WTC11 (cell line): ENCODE data around the gene STK32B. TPM values are rescaled to one million over a fixed set of nuclear protein-coding genes. Genes with fewer than 3 reads are reported as not detected.
"Not testable (repeated sequence)": the region's sequence is repeated elsewhere in the genome, so short reads cannot be mapped to it uniquely, and the experiment has no call there.

Experiments used
- ATAC-seq: fragments of 200-7000 bp; cut with Tn5 transposase; 2 replicates; pipeline ENCODE4 v1.10.0; 2021; ENCODE audit warnings: mild to moderate bottlenecking, moderate library complexity
- CTCF ChIA-PET: fragments of 300-600 bp; sonication (Branson Sonifier 250); formaldehyde crosslinking; loops from one replicate; lab custom pipeline; 2021; ENCODE audit warnings: antibody characterized with exemption; lab: Charles Lee
- POLR2A ChIA-PET: fragments of 350-600 bp; sonication (Branson Sonifier 250); formaldehyde crosslinking; loops from one replicate; lab custom pipeline; 2021; ENCODE audit warnings: antibody characterized with exemption; lab: Charles Lee
- DNase-seq: peaks from one replicate; pipeline ENCODE4 v3.0.0; 2021; ENCODE audit warnings: low spot score
- H3K27ac Mint-ChIP-seq: 2 replicates; pipeline ENCODE4 v1.8.0; 2021; ENCODE audit warnings: mixed read lengths
- H3K27me3 Mint-ChIP-seq: 2 replicates; pipeline ENCODE4 v1.8.0; 2021; ENCODE audit warnings: low read depth, mild to moderate bottlenecking, moderate library complexity, mixed read lengths
- H3K36me3 Mint-ChIP-seq: 2 replicates; pipeline ENCODE4 v1.8.0; 2021; ENCODE audit warnings: mixed read lengths
- H3K4me1 Mint-ChIP-seq: 2 replicates; pipeline ENCODE4 v1.8.0; 2022; ENCODE audit warnings: mixed read lengths
- H3K4me3 Mint-ChIP-seq: 2 replicates; pipeline ENCODE4 v1.8.0; 2021; ENCODE audit warnings: mild to moderate bottlenecking, moderate library complexity, mixed read lengths
- H3K9me3 Mint-ChIP-seq: 2 replicates; pipeline ENCODE4 v1.8.0; 2021; ENCODE audit warnings: mixed read lengths
- CTCF ChIP-seq: fragments of 200-600 bp; IDR thresholded peaks from 2 replicates; pipeline ENCODE4 v1.8.0; 2022; ENCODE audit warnings: antibody characterized with exemption
- FOXJ3 ChIP-seq: sonication (generic); formaldehyde crosslinking; IDR thresholded peaks from 2 replicates; pipeline ENCODE4 v1.9.0; 2021; ENCODE audit warnings: missing genetic modification reagents, mild to moderate bottlenecking, borderline replicate concordance
- MXD4 ChIP-seq: fragments of 250-450 bp; sonication (Bioruptor Pico); IDR thresholded peaks from 2 replicates; pipeline ENCODE4 v1.8.0; 2021; ENCODE audit warnings: mild to moderate bottlenecking, moderate library complexity, borderline replicate concordance
- PRDM15 ChIP-seq: sonication (generic); formaldehyde crosslinking; IDR thresholded peaks from 2 replicates; pipeline ENCODE4 v1.8.0; 2022; ENCODE audit warnings: missing genetic modification reagents
- TEAD1 ChIP-seq: sonication (generic); formaldehyde crosslinking; IDR thresholded peaks from 2 replicates; pipeline ENCODE4 v1.8.0; 2022; ENCODE audit warnings: mild to moderate bottlenecking, missing genetic modification reagents
- ZNF416 ChIP-seq: fragments of 250-450 bp; sonication (Bioruptor Pico); IDR thresholded peaks from 2 replicates; pipeline ENCODE4 v1.9.0; 2021; ENCODE audit warnings: mild to moderate bottlenecking, inconsistent platforms
- total RNA-seq: library from RNA; stranded (reverse); gene quantifications from 3 replicates; pipeline ENCODE4 v1.2.3, GENCODE V29; 2021
- TF ChIP-seq, protein P1 (sequence below): sonication (generic); formaldehyde crosslinking; IDR thresholded peaks from 2 replicates; pipeline ENCODE4 v1.8.1; 2023; ENCODE audit warnings: mild to moderate bottlenecking, moderate library complexity, missing genetic modification reagents
- TF ChIP-seq, protein P2 (sequence below): sonication (generic); formaldehyde crosslinking; IDR thresholded peaks from 2 replicates; pipeline ENCODE4 v1.8.1; 2023; ENCODE audit warnings: mild to moderate bottlenecking, missing genetic modification reagents, borderline replicate concordance
- TF ChIP-seq, protein P3 (sequence below): sonication (generic); formaldehyde crosslinking; IDR thresholded peaks from 2 replicates; pipeline ENCODE4 v1.8.1; 2023; ENCODE audit warnings: mild to moderate bottlenecking, missing genetic modification reagents
- TF ChIP-seq, protein P4 (sequence below): sonication (generic); formaldehyde crosslinking; conservative IDR thresholded peaks from 2 replicates; pipeline ENCODE4 v1.8.1; 2023; ENCODE audit warnings: mild to moderate bottlenecking, low read depth, missing genetic modification reagents, moderate library complexity

STK32B gene
- total RNA-seq, 1 experiment from 2014 or later: 1.9 TPM

GRCh38 chr4:5066101-5066500, 14.8 kb downstream of the STK32B start (continued):
- TF ChIP-seq, protein P1, sequence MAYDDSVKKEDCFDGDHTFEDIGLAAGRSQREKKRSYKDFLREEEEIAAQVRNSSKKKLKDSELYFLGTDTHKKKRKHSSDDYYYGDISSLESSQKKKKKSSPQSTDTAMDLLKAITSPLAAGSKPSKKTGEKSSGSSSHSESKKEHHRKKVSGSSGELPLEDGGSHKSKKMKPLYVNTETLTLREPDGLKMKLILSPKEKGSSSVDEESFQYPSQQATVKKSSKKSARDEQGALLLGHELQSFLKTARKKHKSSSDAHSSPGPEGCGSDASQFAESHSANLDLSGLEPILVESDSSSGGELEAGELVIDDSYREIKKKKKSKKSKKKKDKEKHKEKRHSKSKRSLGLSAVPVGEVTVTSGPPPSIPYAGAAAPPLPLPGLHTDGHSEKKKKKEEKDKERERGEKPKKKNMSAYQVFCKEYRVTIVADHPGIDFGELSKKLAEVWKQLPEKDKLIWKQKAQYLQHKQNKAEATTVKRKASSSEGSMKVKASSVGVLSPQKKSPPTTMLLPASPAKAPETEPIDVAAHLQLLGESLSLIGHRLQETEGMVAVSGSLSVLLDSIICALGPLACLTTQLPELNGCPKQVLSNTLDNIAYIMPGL (CRISPR knock-in tag): no peak
- TF ChIP-seq, protein P2, sequence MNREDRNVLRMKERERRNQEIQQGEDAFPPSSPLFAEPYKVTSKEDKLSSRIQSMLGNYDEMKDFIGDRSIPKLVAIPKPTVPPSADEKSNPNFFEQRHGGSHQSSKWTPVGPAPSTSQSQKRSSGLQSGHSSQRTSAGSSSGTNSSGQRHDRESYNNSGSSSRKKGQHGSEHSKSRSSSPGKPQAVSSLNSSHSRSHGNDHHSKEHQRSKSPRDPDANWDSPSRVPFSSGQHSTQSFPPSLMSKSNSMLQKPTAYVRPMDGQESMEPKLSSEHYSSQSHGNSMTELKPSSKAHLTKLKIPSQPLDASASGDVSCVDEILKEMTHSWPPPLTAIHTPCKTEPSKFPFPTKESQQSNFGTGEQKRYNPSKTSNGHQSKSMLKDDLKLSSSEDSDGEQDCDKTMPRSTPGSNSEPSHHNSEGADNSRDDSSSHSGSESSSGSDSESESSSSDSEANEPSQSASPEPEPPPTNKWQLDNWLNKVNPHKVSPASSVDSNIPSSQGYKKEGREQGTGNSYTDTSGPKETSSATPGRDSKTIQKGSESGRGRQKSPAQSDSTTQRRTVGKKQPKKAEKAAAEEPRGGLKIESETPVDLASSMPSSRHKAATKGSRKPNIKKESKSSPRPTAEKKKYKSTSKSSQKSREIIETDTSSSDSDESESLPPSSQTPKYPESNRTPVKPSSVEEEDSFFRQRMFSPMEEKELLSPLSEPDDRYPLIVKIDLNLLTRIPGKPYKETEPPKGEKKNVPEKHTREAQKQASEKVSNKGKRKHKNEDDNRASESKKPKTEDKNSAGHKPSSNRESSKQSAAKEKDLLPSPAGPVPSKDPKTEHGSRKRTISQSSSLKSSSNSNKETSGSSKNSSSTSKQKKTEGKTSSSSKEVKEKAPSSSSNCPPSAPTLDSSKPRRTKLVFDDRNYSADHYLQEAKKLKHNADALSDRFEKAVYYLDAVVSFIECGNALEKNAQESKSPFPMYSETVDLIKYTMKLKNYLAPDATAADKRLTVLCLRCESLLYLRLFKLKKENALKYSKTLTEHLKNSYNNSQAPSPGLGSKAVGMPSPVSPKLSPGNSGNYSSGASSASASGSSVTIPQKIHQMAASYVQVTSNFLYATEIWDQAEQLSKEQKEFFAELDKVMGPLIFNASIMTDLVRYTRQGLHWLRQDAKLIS (CRISPR knock-in tag): no peak
- TF ChIP-seq, protein P3, sequence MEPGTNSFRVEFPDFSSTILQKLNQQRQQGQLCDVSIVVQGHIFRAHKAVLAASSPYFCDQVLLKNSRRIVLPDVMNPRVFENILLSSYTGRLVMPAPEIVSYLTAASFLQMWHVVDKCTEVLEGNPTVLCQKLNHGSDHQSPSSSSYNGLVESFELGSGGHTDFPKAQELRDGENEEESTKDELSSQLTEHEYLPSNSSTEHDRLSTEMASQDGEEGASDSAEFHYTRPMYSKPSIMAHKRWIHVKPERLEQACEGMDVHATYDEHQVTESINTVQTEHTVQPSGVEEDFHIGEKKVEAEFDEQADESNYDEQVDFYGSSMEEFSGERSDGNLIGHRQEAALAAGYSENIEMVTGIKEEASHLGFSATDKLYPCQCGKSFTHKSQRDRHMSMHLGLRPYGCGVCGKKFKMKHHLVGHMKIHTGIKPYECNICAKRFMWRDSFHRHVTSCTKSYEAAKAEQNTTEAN: no peak
- TF ChIP-seq CTCF (no peak), PRDM15 (CRISPR knock-in tag) (no peak), ZNF416 (CRISPR knock-in tag) (no peak), FOXJ3 (CRISPR knock-in tag) (no peak), MXD4 (CRISPR knock-in tag) (no peak), TEAD1 (CRISPR knock-in tag) (no peak)
- TF ChIP-seq, protein P4, sequence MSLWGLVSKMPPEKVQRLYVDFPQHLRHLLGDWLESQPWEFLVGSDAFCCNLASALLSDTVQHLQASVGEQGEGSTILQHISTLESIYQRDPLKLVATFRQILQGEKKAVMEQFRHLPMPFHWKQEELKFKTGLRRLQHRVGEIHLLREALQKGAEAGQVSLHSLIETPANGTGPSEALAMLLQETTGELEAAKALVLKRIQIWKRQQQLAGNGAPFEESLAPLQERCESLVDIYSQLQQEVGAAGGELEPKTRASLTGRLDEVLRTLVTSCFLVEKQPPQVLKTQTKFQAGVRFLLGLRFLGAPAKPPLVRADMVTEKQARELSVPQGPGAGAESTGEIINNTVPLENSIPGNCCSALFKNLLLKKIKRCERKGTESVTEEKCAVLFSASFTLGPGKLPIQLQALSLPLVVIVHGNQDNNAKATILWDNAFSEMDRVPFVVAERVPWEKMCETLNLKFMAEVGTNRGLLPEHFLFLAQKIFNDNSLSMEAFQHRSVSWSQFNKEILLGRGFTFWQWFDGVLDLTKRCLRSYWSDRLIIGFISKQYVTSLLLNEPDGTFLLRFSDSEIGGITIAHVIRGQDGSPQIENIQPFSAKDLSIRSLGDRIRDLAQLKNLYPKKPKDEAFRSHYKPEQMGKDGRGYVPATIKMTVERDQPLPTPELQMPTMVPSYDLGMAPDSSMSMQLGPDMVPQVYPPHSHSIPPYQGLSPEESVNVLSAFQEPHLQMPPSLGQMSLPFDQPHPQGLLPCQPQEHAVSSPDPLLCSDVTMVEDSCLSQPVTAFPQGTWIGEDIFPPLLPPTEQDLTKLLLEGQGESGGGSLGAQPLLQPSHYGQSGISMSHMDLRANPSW (CRISPR knock-in tag): no peak

- H3K27me3 Mint-ChIP-seq, ATAC-seq, CTCF ChIA-PET, H3K4me3 Mint-ChIP-seq, H3K27ac Mint-ChIP-seq, POLR2A ChIA-PET, DNase-seq: not testable (repeated sequence)
- H3K9me3 Mint-ChIP-seq: peaks cover 27% of the 10 kb centered on the region
- peaks cover 15% of the 10 kb centered on the region for H3K4me1 Mint-ChIP-seq
- H3K36me3 Mint-ChIP-seq: peaks cover 12% of the 10 kb centered on the region
Observed at GRCh38 chr4:5066968-5067367, 15.7 kb downstream of the STK32B start.
